GM12865 (cell line): ENCODE data around the gene PTPRN2.

Experiments
- DNase-seq: peaks from one replicate; pipeline ENCODE4 v3.0.0; 2010; ENCODE audit warnings: low read depth
- H3K4me3 ChIP-seq: 2 replicates; pipeline ENCODE4 v1.5.1; 2011; ENCODE audit warnings: mild to moderate bottlenecking, low read depth, low read length, control low read depth
- CTCF ChIP-seq: IDR thresholded peaks from 2 replicates; pipeline ENCODE4 v1.5.1; 2011; ENCODE audit warnings: low read length, control low read depth, low read depth, inconsistent platforms; ENCODE audit not compliant: insufficient read depth; ENCODE audit errors: missing control alignments

Gene PTPRN2

GRCh38 chr7:157544980-157545680, 1042.5 kb downstream of the PTPRN2 start:
- no peak for DNase-seq
- no peak for TF ChIP-seq CTCF
- no peak overlapping the region for H3K4me3 ChIP-seq

- no peak overlapping the region for H3K4me3 ChIP-seq
- no peak for DNase-seq
- TF ChIP-seq CTCF, result no peak
These were observed 1043.4 kb downstream of the PTPRN2 start for GRCh38 chr7:157544226-157544625.

GRCh38 chr7:157543791-157544190, 1043.8 kb downstream of the PTPRN2 start:
- no peak overlapping the region for H3K4me3 ChIP-seq
- no peak for DNase-seq
- no peak for TF ChIP-seq CTCF

- no peak overlapping the region for H3K4me3 ChIP-seq
- no peak for DNase-seq
- no peak for TF ChIP-seq CTCF
These were observed 1044.3 kb downstream of the PTPRN2 start for GRCh38 chr7:157543276-157543675.

- H3K4me3 ChIP-seq, result no peak overlapping the region
- TF ChIP-seq CTCF, result no peak
- DNase-seq, result no peak
These were observed 1045.3 kb downstream of the PTPRN2 start for GRCh38 chr7:157542068-157543021.

GRCh38 chr7:157541295-157542067, 1046.1 kb downstream of the PTPRN2 start:
- no peak overlapping the region for H3K4me3 ChIP-seq
- no peak for TF ChIP-seq CTCF
- DNase-seq, result no peak
